Loucy (cell line): ENCODE data around the gene SLC22A23.

Experiments
- H2AFZ ChIP-seq: fragments of 200-600 bp; sonication (generic); 2 replicates; pipeline ENCODE4 v1.6.0; 2016; ENCODE audit warnings: antibody characterized with exemption, mild to moderate bottlenecking, low read length, moderate library complexity
- H3F3A ChIP-seq: fragments of 200-600 bp; 2 replicates; pipeline ENCODE4 v1.6.0; 2016; ENCODE audit warnings: antibody characterized with exemption, low read depth, mild to moderate bottlenecking
- H3K27me3 ChIP-seq: fragments of 200-600 bp; sonication (generic); 2 replicates; pipeline ENCODE4 v1.6.1; 2014; ENCODE audit warnings: low read length, mild to moderate bottlenecking; ENCODE audit not compliant: insufficient read depth, poor library complexity, severe bottlenecking
- H3K36me3 ChIP-seq: fragments of 200-600 bp; sonication (generic); 2 replicates; pipeline ENCODE4 v1.6.1; 2016; ENCODE audit warnings: low read length; ENCODE audit not compliant: insufficient read depth
- H3K4me1 ChIP-seq: fragments of 200-600 bp; sonication (generic); 2 replicates; pipeline ENCODE4 v1.5.1; 2014; ENCODE audit warnings: low read length, mild to moderate bottlenecking; ENCODE audit not compliant: insufficient read depth, poor library complexity, severe bottlenecking
- H3K4me2 ChIP-seq: fragments of 200-600 bp; sonication (generic); 2 replicates; pipeline ENCODE4 v1.6.0; 2014; ENCODE audit warnings: antibody characterized with exemption, low read length, low read depth, mild to moderate bottlenecking; ENCODE audit not compliant: poor library complexity, severe bottlenecking
- H3K4me3 ChIP-seq: fragments of 200-600 bp; sonication (generic); 2 replicates; pipeline ENCODE4 v1.5.1; 2014; ENCODE audit warnings: low read length, mild to moderate bottlenecking, mixed read lengths; ENCODE audit not compliant: poor library complexity, severe bottlenecking
- H3K79me2 ChIP-seq: fragments of 200-600 bp; sonication (generic); 2 replicates; pipeline ENCODE4 v1.6.1; 2014; ENCODE audit warnings: low read length; ENCODE audit not compliant: insufficient read depth
- H3K9ac ChIP-seq: fragments of 200-600 bp; sonication (generic); 2 replicates; pipeline ENCODE4 v1.6.0; 2014; ENCODE audit warnings: mild to moderate bottlenecking, low read depth, low read length, moderate library complexity; ENCODE audit not compliant: poor library complexity, severe bottlenecking
- H3K9me2 ChIP-seq: fragments of 200-600 bp; sonication (generic); replicated peaks from 2 replicates; pipeline ENCODE4 v1.6.1; 2016; ENCODE audit warnings: low read depth, low read length, mixed read lengths
- H3K9me3 ChIP-seq: fragments of 200-600 bp; sonication (generic); 2 replicates; pipeline ENCODE4 v1.6.1; 2014; ENCODE audit warnings: mild to moderate bottlenecking, antibody characterized with exemption, low read length, low read depth; ENCODE audit not compliant: insufficient read depth
- H4K20me1 ChIP-seq: fragments of 200-600 bp; sonication (generic); 2 replicates; pipeline ENCODE4 v1.6.0; 2014; ENCODE audit warnings: antibody characterized with exemption, low read length, mild to moderate bottlenecking; ENCODE audit not compliant: insufficient read depth, poor library complexity, severe bottlenecking
- CTCF ChIP-seq: fragments of 200-600 bp; sonication (generic); conservative IDR thresholded peaks from 2 replicates; pipeline ENCODE4 v1.5.1; 2014; ENCODE audit warnings: mild to moderate bottlenecking, antibody characterized with exemption, low read length
- EZH2phosphoT487 ChIP-seq: fragments of 200-600 bp; IDR thresholded peaks from 2 replicates; pipeline ENCODE4 v1.6.1; 2018; ENCODE audit warnings: antibody characterized with exemption, mild to moderate bottlenecking, moderate library complexity, borderline replicate concordance

The SLC22A23 gene

GRCh38 chr6:3231247-3232016 is 225.4 kb downstream of the SLC22A23 start:
- peaks cover 8% of the 10 kb centered on the region for H3K4me1 ChIP-seq

GRCh38 chr6:3230900-3231246 is 226.0 kb downstream of the SLC22A23 start:
- H3K4me1 ChIP-seq, result peaks cover 6% of the 10 kb centered on the region
- no peak overlapping the region for H3K9ac ChIP-seq
- no peaks in the 10 kb centered on the region for H3K79me2 ChIP-seq
- H3K4me3 ChIP-seq, result no peak overlapping the region
- H3K9me2 ChIP-seq, result no peaks in the 10 kb centered on the region
- no peaks in the 10 kb centered on the region for H3K27me3 ChIP-seq
- no peak for TF ChIP-seq EZH2phosphoT487
- TF ChIP-seq CTCF, result no peak
- H4K20me1 ChIP-seq, result no peaks in the 10 kb centered on the region
- H3K9me3 ChIP-seq, result no peaks in the 10 kb centered on the region
- no peak overlapping the region for H2AFZ ChIP-seq
- no peaks in the 10 kb centered on the region for H3K36me3 ChIP-seq
- no peaks in the 10 kb centered on the region for H3F3A ChIP-seq
- H3K4me2 ChIP-seq, result no peak overlapping the region

More at GRCh38 chr6:3231247-3232016, 225.4 kb downstream of the SLC22A23 start:
- Histone ChIP-seq H3K79me2 (no peaks in the 10 kb centered on the region), H3K9ac (no peak overlapping the region), H3K9me2 (no peaks in the 10 kb centered on the region), H2AFZ (no peak overlapping the region), H3F3A (no peaks in the 10 kb centered on the region), H4K20me1 (no peaks in the 10 kb centered on the region), H3K9me3 (no peaks in the 10 kb centered on the region), H3K27me3 (no peaks in the 10 kb centered on the region), H3K4me2 (no peak overlapping the region), H3K4me3 (no peak overlapping the region), H3K36me3 (no peaks in the 10 kb centered on the region)
- TF ChIP-seq CTCF, result no peak
- TF ChIP-seq EZH2phosphoT487, result no peak

GRCh38 chr6:3230256-3230882 is 226.5 kb downstream of the SLC22A23 start:
- Histone ChIP-seq H3K27me3 (no peaks in the 10 kb centered on the region), H3K9ac (no peak overlapping the region), H3K9me2 (no peaks in the 10 kb centered on the region), H2AFZ (no peak overlapping the region), H3K4me2 (no peak overlapping the region), H3K4me1 (peaks cover under 1% of the 10 kb centered on the region), H3K36me3 (no peaks in the 10 kb centered on the region), H3K9me3 (no peaks in the 10 kb centered on the region), H3F3A (no peaks in the 10 kb centered on the region), H3K4me3 (no peak overlapping the region), H3K79me2 (no peaks in the 10 kb centered on the region), H4K20me1 (no peaks in the 10 kb centered on the region)
- no peak for TF ChIP-seq EZH2phosphoT487
- no peak for TF ChIP-seq CTCF
